HepG2 (cell line): ENCODE data around the gene TAF1B. TPM values are rescaled to one million over a fixed set of nuclear protein-coding genes. Genes with fewer than 3 reads are reported as not detected.

ENCODE experiments used
- ATAC-seq: fragments of 200-7000 bp; cut with Tn5 transposase; 3 replicates; pipeline ENCODE4 v1.9.1; 2020; ENCODE audit warnings: mild to moderate bottlenecking, moderate library complexity
- Bru-seq: library from RNA; stranded (reverse); fragments of 400-500 nt; gene quantifications from one replicate; lab custom pipeline; 2021; lab: Mats Ljungman, UMichigan
- BruChase-seq, 2 experiments: library from RNA; stranded (reverse); fragments of 400-500 nt; gene quantifications; one replicate each; lab custom pipeline; 2021; lab: Mats Ljungman, UMichigan
- BruUV-seq: library from RNA; stranded (reverse); fragments of 400-500 nt; replicated peaks from 2 replicates; lab custom pipeline; 2021; lab: Mats Ljungman, UMichigan
- CTCF ChIA-PET: fragments of 300-600 bp; formaldehyde crosslinking; extraction: SDS; loops from one replicate; lab custom pipeline; 2021; ENCODE audit warnings: low total read pairs, inconsistent platforms, low intra/inter-chr PET ratio; lab: Yijun Ruan, JAX
- POLR2A ChIA-PET: fragments of 350-600 bp; sonication (Branson Sonifier 250); formaldehyde crosslinking; loops from one replicate; lab custom pipeline; 2020; ENCODE audit warnings: antibody characterized with exemption, inconsistent platforms; lab: Yijun Ruan, JAX
- DNase-seq: peaks from one replicate; pipeline ENCODE4 v3.0.0-alpha.2; 2015; ENCODE audit warnings: low spot score
- FAIRE-seq: peaks from 3 replicates; lab custom pipeline; 2011; peaks lifted over from hg19 to GRCh38; lab: Jason Lieb, UNC
- H2AFZ ChIP-seq: one replicate; pipeline ENCODE4 v1.6.1; 2011; ENCODE audit warnings: low read length, inconsistent platforms
- H3K27ac ChIP-seq: fragments of 300-600 bp; 3 replicates; pipeline ENCODE4 v1.8.0; 2011; ENCODE audit warnings: mixed run types, mild to moderate bottlenecking, mixed read lengths, low read length, inconsistent platforms; ENCODE audit not compliant: insufficient read depth; ENCODE audit errors: extremely low read length
- H3K27me3 ChIP-seq, 2 experiments: fragments of 200-600 bp in 1 of 2; 2 replicates in 1 of 2; 3 replicates in 1 of 2; pipeline versions ENCODE4 v1.6.0 to v1.8.0; 2011; ENCODE audit warnings: low read length in 2 of 2, mild to moderate bottlenecking in 2 of 2, moderate library complexity in 2 of 2, inconsistent platforms in 1 of 2; ENCODE audit not compliant: insufficient read depth in 2 of 2, control insufficient read depth in 1 of 2
- H3K36me3 ChIP-seq, 2 experiments: fragments of 200-600 bp in 1 of 2; replicated peaks in 1 of 2; 2 replicates in 1 of 2; 3 replicates in 1 of 2; pipeline versions ENCODE4 v1.5.1 to v1.8.0; 2011; ENCODE audit warnings: low read length in 2 of 2, inconsistent platforms in 1 of 2; ENCODE audit not compliant: insufficient read depth in 2 of 2, control insufficient read depth in 1 of 2
- H3K4me1 ChIP-seq: 2 replicates; pipeline ENCODE4 v1.5.1; 2012; ENCODE audit warnings: low read length, inconsistent platforms; ENCODE audit not compliant: insufficient read depth
- H3K4me2 ChIP-seq: 2 replicates; pipeline ENCODE4 v1.6.0; 2011; ENCODE audit warnings: low read depth, low read length, inconsistent platforms
- H3K4me3 ChIP-seq, 3 experiments: fragments of 200-600 bp in 1 of 3; sonication (generic), shearing (Covaris generic) in 1 of 3; replicated peaks in 1 of 3; 2 replicates each; pipeline ENCODE4 v1.5.1; 2011 to 2016; ENCODE audit warnings: low read length in 3 of 3, inconsistent platforms in 2 of 3, low read depth in 2 of 3, mild to moderate bottlenecking in 2 of 3, control low read depth in 1 of 3, mixed read lengths in 1 of 3; ENCODE audit not compliant: insufficient read depth in 1 of 3
- H3K79me2 ChIP-seq: one replicate; pipeline ENCODE4 v1.6.1; 2011; ENCODE audit warnings: low read length, inconsistent platforms; ENCODE audit not compliant: insufficient read depth
- H3K9ac ChIP-seq: 2 replicates; pipeline ENCODE4 v1.6.0; 2011; ENCODE audit warnings: mild to moderate bottlenecking, low read depth, low read length, inconsistent platforms; ENCODE audit not compliant: insufficient read depth
- H3K9me3 ChIP-seq: 2 replicates; pipeline ENCODE4 v1.5.1; 2012; ENCODE audit warnings: mild to moderate bottlenecking, low read length
- H4K20me1 ChIP-seq: 2 replicates; pipeline ENCODE4 v1.6.0; 2011; ENCODE audit warnings: inconsistent platforms, mild to moderate bottlenecking, low read length, moderate library complexity; ENCODE audit not compliant: insufficient read depth
- ETV5 ChIP-seq: IDR thresholded peaks from 2 replicates; pipeline ENCODE4 v1.6.1; 2018; ENCODE audit warnings: missing biosample characterization, missing genetic modification reagents, inconsistent platforms, borderline replicate concordance
- FOXP4 ChIP-seq: sonication (generic); formaldehyde crosslinking; IDR thresholded peaks from 2 replicates; pipeline ENCODE4 v1.4.0; 2020; ENCODE audit warnings: missing genetic modification reagents
- GABPA ChIP-seq, 2 experiments: IDR thresholded peaks; 2 replicates each; pipeline ENCODE4 v1.6.1; 2011 to 2016; ENCODE audit warnings: low read depth in 2 of 2, low read length in 1 of 2, missing biosample characterization in 1 of 2, missing genetic modification characterization in 1 of 2
- HES4 ChIP-seq: sonication (generic); formaldehyde crosslinking; IDR thresholded peaks from 2 replicates; pipeline ENCODE4 v1.9.0; 2021; ENCODE audit warnings: mild to moderate bottlenecking, missing genetic modification reagents, borderline replicate concordance
- ISX ChIP-seq: sonication (generic); formaldehyde crosslinking; conservative IDR thresholded peaks from 2 replicates; pipeline ENCODE4 v1.5.0; 2020; ENCODE audit warnings: missing genetic modification reagents
- NFIC ChIP-seq: IDR thresholded peaks from 2 replicates; pipeline ENCODE4 v1.6.1; 2012; ENCODE audit warnings: mild to moderate bottlenecking, low read length, inconsistent platforms
- PAF1 ChIP-seq: IDR thresholded peaks from 2 replicates; pipeline ENCODE4 v1.6.1; 2016; ENCODE audit warnings: missing genetic modification reagents, missing compliant biosample characterization
- TBX3 ChIP-seq: fragments of 450-650 bp; IDR thresholded peaks from 2 replicates; pipeline ENCODE4 v1.6.1; 2017; ENCODE audit warnings: antibody characterized with exemption, mild to moderate bottlenecking, inconsistent platforms, borderline replicate concordance
- ZNF501 ChIP-seq: sonication (generic); formaldehyde crosslinking; IDR thresholded peaks from 2 replicates; pipeline ENCODE4 v1.5.1; 2020; ENCODE audit warnings: mild to moderate bottlenecking, moderate library complexity, missing genetic modification reagents
- ZNF674 ChIP-seq: sonication (generic); formaldehyde crosslinking; IDR thresholded peaks from 2 replicates; pipeline ENCODE4 v1.5.0; 2020; ENCODE audit warnings: low read depth, mild to moderate bottlenecking, missing genetic modification reagents
- ZNF850 ChIP-seq: sonication (generic); formaldehyde crosslinking; conservative IDR thresholded peaks from 2 replicates; pipeline ENCODE4 v1.9.0; 2021; ENCODE audit warnings: mild to moderate bottlenecking, missing genetic modification reagents
- WGBS: methylation state at CpG from one replicate; pipeline ENCODE4 v1.1.6; 2017; ENCODE audit warnings: low lambda C conversion rate; 5-methylcytosine and 5-hydroxymethylcytosine counted together
- in situ Hi-C: cut with HindIII; loops from 2 replicates; pipeline ENCODE4 v1.10.0; 2017; ENCODE audit warnings: low pct_unique_long_range_greater_than_20kb; ENCODE audit not compliant: extremely low pct_ligation_motif_present
- intact Hi-C: fragments of 100-400 bp; cut with micrococcal nuclease; formaldehyde crosslinking; loops from one replicate; pipeline ENCODE4 v1.10.0; 2022; ENCODE audit not compliant: unreplicated experiment
- long read RNA-seq, 2 experiments: library from RNA in 1 of 2; library from polyadenylated mRNA in 1 of 2; stranded (forward) in 1 of 2; unstranded in 1 of 2; transcript quantifications; one replicate each; pipeline ENCODE4 v2.0.0, GENCODE V29; 2019 to 2022
- polyA minus RNA-seq, 3 experiments: library from RNA; depleted of rRNA, polyadenylated mRNA; stranded (reverse); fragments of >200 nt; gene quantifications; 2 replicates each; pipeline ENCODE4 v1.2.3, GENCODE V29; 2011; ENCODE audit warnings: low replicate concordance in 1 of 3
- polyA plus RNA-seq, 8 experiments: library from polyadenylated mRNA; depleted of rRNA in 3 of 8; stranded (reverse) in 7 of 8; unstranded in 1 of 8; fragments of >200 nt; fragmentation: Illumina TruSeq in 4 of 8; extraction: Trizol in 4 of 8; gene quantifications; 2 replicates each; pipeline versions ENCODE4 v1.2.1 to v1.2.3, GENCODE V29; 2011 to 2016; ENCODE audit warnings: low read depth in 4 of 8, missing spikeins in 1 of 8, mixed read lengths in 1 of 8; ENCODE audit not compliant: insufficient read depth in 1 of 8
- total RNA-seq, 5 experiments: library from RNA; depleted of rRNA; stranded (reverse); fragments of >200 nt; fragmentation: Illumina TruSeq; extraction: Trizol; gene quantifications; 2 replicates each; pipeline ENCODE4 v1.2.3, GENCODE V29; 2016; ENCODE audit warnings: low read depth in 1 of 5
- TF ChIP-seq, protein P1 (sequence below): sonication (generic); formaldehyde crosslinking; IDR thresholded peaks from 2 replicates; pipeline ENCODE4 v1.9.0; 2021; ENCODE audit warnings: missing genetic modification reagents, borderline replicate concordance
- TF ChIP-seq, protein P2 (sequence below): sonication (generic); formaldehyde crosslinking; IDR thresholded peaks from 2 replicates; pipeline ENCODE4 v1.5.0; 2020; ENCODE audit warnings: missing genetic modification reagents, mild to moderate bottlenecking, borderline replicate concordance

TAF1B gene
- total RNA-seq (2016; rRNA removed; fragmentation: Illumina TruSeq; extraction: Trizol) (27.7 and 34.0 TPM in 2 replicates), polyA plus RNA-seq (2011; rRNA removed) (10.7 and 13.3 TPM in 2 replicates), polyA minus RNA-seq (2011; rRNA and poly(A)+ RNA removed; ENCODE audit: low replicate concordance) (9.4 and 16.3 TPM in 2 replicates), Bru-seq, nascent RNA (percentile 80 among the genes with signal in this experiment), BruChase-seq, experiment 1, labeled RNA remaining after a 6-hour chase (percentile 73 among the genes with signal in this experiment), BruChase-seq, experiment 2, labeled RNA remaining after a 2-hour chase (percentile 75 among the genes with signal in this experiment)
- total RNA-seq (2016; cell fraction: cytosol; rRNA removed; fragmentation: Illumina TruSeq; extraction: Trizol; ENCODE audit: low read depth) = 6.1 and 6.8 TPM in 2 replicates
- total RNA-seq (2016; cell fraction: insoluble cytoplasmic fraction; rRNA removed; fragmentation: Illumina TruSeq; extraction: Trizol) = 26.3 and 35.7 TPM in 2 replicates
- total RNA-seq (2016; cell fraction: membrane; rRNA removed; fragmentation: Illumina TruSeq; extraction: Trizol) = 10.3 and 12.6 TPM in 2 replicates
- total RNA-seq (2016; cell fraction: nucleus; rRNA removed; fragmentation: Illumina TruSeq; extraction: Trizol) = 33.1 and 35.1 TPM in 2 replicates
- 4.8 and 6.4 TPM in 2 replicates for polyA plus RNA-seq (2011; cell fraction: cytosol; rRNA removed)
- 6.6 and 9.5 TPM in 2 replicates for polyA plus RNA-seq (2011; cell fraction: nucleus; rRNA removed)
- polyA plus RNA-seq (2012) = 8.9 and 14.8 TPM in 2 replicates
- 3.0 and 3.3 TPM in 2 replicates for polyA plus RNA-seq (2016; cell fraction: cytosol; fragmentation: Illumina TruSeq; extraction: Trizol; ENCODE audit: low read depth)
- 30.6 and 33.2 TPM in 2 replicates for polyA plus RNA-seq (2016; cell fraction: insoluble cytoplasmic fraction; fragmentation: Illumina TruSeq; extraction: Trizol; ENCODE audit: low read depth)
- polyA plus RNA-seq (2016; cell fraction: membrane; fragmentation: Illumina TruSeq; extraction: Trizol; ENCODE audit: low read depth) = 4.6 and 6.3 TPM in 2 replicates
- 20.1 and 24.0 TPM in 2 replicates for polyA plus RNA-seq (2016; cell fraction: nucleus; fragmentation: Illumina TruSeq; extraction: Trizol; ENCODE audit: insufficient read depth, low read depth)
- 14.0 and 16.2 TPM in 2 replicates for polyA minus RNA-seq (2011; cell fraction: cytosol; rRNA and poly(A)+ RNA removed)
- 90.8 and 101 TPM in 2 replicates for polyA minus RNA-seq (2011; cell fraction: nucleus; rRNA and poly(A)+ RNA removed)
- long read RNA-seq, experiment 1, transcript TAF1B-201 (15 exons, 2,387 nt) = major isoform, 12 of 33 reads
- long read RNA-seq, experiment 1, partial matches to known transcripts = 15 of 33 reads
- long read RNA-seq, experiment 1, other reads (novel, unspliced or antisense) = 6 of 33 reads
- long read RNA-seq, experiment 2, transcript TAF1B-201 (15 exons, 2,387 nt) = major isoform, 7 of 24 reads
- long read RNA-seq, experiment 2, partial matches to known transcripts = 8 of 24 reads
- long read RNA-seq, experiment 2, other reads (novel, unspliced or antisense) = 9 of 24 reads

GRCh38 chr2:9843229-9844035, at the start of gene TAF1B:
Gene TAF1B (plus strand): TSS chr2:9843474. CDS start chr2:9843542, 68 bp downstream.
- WGBS = 1% methylated on average over 38 of the region's 70 CpGs
- in situ Hi-C loops (no loop called here), intact Hi-C loops (loop anchor here (1.0 to 2.0 kb wide), 2 partner anchors 38 to 109 kb away; no protein-coding TSS in a partner anchor)
- peak within 1 kb of the TSS; percentile 74 for H3K27ac ChIP-seq
- H4K20me1 ChIP-seq = no peaks in the 10 kb centered on the region; the same call in 1 of the 2 replicates
- peaks cover 2 to 17% of the 10 kb centered on the region in 2 experiments; a peak in 3 of 5 replicates for H3K36me3 ChIP-seq
- peak within 1 kb of the TSS; percentile 75 for H3K9ac ChIP-seq
- BruUV-seq = no TSS peak
- H3K27me3 ChIP-seq = no peaks in the 10 kb centered on the region; a peak in 2 of 5 replicates
- H3K9me3 ChIP-seq = no peaks in the 10 kb centered on the region
- CTCF ChIA-PET = no interaction called here
- H2AFZ ChIP-seq = peak within 1 kb of the TSS; percentile 66
- POLR2A ChIA-PET = interaction anchor here (0.7 to 2.3 kb wide), 32 partner anchors 10 to 606 kb away, joined by 3 to 16 read pairs (median 4); partner anchors contain the start of genes ADAM17, KLF11, ODC1 and YWHAQ
- DNase-seq (peak; percentile 90), ATAC-seq (peak; percentile 94), FAIRE-seq (peak; percentile 77)
- peak within 1 kb of the TSS; percentile 70 to 92 (median 81) for H3K4me3 ChIP-seq
- H3K79me2 ChIP-seq = peaks cover 35% of the 10 kb centered on the region
- H3K4me1 ChIP-seq = peaks cover 39% of the 10 kb centered on the region
- H3K4me2 ChIP-seq = peak within 1 kb of the TSS; percentile 88
- TF ChIP-seq NFIC (no peak), FOXP4 (CRISPR knock-in tag) (peak; percentile 50), ISX (CRISPR knock-in tag) (peak; percentile 71; the same call in 1 of the 2 replicates), ZNF674 (CRISPR knock-in tag) (no peak), PAF1 (CRISPR knock-in tag) (no peak), HES4 (CRISPR knock-in tag) (peak; percentile 92), ZNF850 (no peak; the same call in 1 of the 2 replicates), TBX3 (no peak; the same call in 1 of the 2 replicates), GABPA (IDR thresholded peaks at IDR 0.05; ENCODE audit: low read depth, low read length) (peak; percentile 79), GABPA (CRISPR knock-in tag; IDR thresholded peaks at IDR 0.05; ENCODE audit: low read depth) (peak; percentile 92), ETV5 (CRISPR knock-in tag) (peak; percentile 97), ZNF501 (CRISPR knock-in tag) (peak; percentile 98)
- TF ChIP-seq, protein P1, sequence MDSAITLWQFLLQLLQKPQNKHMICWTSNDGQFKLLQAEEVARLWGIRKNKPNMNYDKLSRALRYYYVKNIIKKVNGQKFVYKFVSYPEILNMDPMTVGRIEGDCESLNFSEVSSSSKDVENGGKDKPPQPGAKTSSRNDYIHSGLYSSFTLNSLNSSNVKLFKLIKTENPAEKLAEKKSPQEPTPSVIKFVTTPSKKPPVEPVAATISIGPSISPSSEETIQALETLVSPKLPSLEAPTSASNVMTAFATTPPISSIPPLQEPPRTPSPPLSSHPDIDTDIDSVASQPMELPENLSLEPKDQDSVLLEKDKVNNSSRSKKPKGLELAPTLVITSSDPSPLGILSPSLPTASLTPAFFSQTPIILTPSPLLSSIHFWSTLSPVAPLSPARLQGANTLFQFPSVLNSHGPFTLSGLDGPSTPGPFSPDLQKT = peak; percentile 76; the same call in 1 of the 2 replicates
- TF ChIP-seq, protein P2, sequence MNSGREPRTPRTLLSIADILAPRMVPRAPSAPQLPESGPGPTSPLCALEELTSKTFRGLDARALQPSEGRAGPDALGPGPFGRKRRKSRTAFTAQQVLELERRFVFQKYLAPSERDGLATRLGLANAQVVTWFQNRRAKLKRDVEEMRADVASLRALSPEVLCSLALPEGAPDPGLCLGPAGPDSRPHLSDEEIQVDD (CRISPR knock-in tag) = no peak
